Mucosa of stomach (tissue), 1 donor: ENCODE results near the gene ELMO1.

Source experiments
- H3K27me3 ChIP-seq: one replicate; pipeline ENCODE4 v1.7.0; 2013; ENCODE audit warnings: mild to moderate bottlenecking, low read length; ENCODE audit not compliant: control insufficient read depth, insufficient read depth
- H3K36me3 ChIP-seq: one replicate; pipeline ENCODE4 v1.7.0; 2013; ENCODE audit warnings: low read length; ENCODE audit not compliant: control insufficient read depth, insufficient read depth
- H3K4me1 ChIP-seq: one replicate; pipeline ENCODE4 v1.7.0; 2013; ENCODE audit warnings: mild to moderate bottlenecking, low read length; ENCODE audit not compliant: control insufficient read depth, insufficient read depth
- H3K4me3 ChIP-seq: one replicate; pipeline ENCODE4 v1.7.0; 2013; ENCODE audit warnings: low read length
- H3K9ac ChIP-seq: one replicate; pipeline ENCODE4 v1.7.0; 2013; ENCODE audit warnings: mild to moderate bottlenecking, low read length, moderate library complexity
- H3K9me3 ChIP-seq: one replicate; pipeline ENCODE4 v1.7.0; 2013; ENCODE audit warnings: mild to moderate bottlenecking, low read length, moderate library complexity; ENCODE audit not compliant: control insufficient read depth
- donor health status: Pancreatic carcinoma.

ELMO1 gene

GRCh38 chr7:37448636-37449361 is at the start of gene ELMO1:
TSS of gene ELMO1 (minus strand) at chr7:37448864. CDS start at chr7:37342690, 106,174 bp downstream.
- Histone ChIP-seq H3K4me3 (no peak within 1 kb of the TSS), H3K27me3 (peaks cover 32% of the 10 kb centered on the region), H3K9ac (peak within 1 kb of the TSS; percentile 64), H3K9me3 (no peaks in the 10 kb centered on the region), H3K36me3 (no peaks in the 10 kb centered on the region), H3K4me1 (peaks cover 3% of the 10 kb centered on the region)

- H3K4me3 ChIP-seq = no peak overlapping the region
- H3K27me3 ChIP-seq = no peaks in the 10 kb centered on the region
- H3K4me1 ChIP-seq = no peaks in the 10 kb centered on the region
- H3K36me3 ChIP-seq = no peaks in the 10 kb centered on the region
- H3K9me3 ChIP-seq = no peaks in the 10 kb centered on the region
- H3K9ac ChIP-seq = no peak overlapping the region
Observed at GRCh38 chr7:37497576-37497975, 48.9 kb upstream of the ELMO1 start.

GRCh38 chr7:37495574-37496184 is 47.0 kb upstream of the ELMO1 start:
- Histone ChIP-seq H3K4me1 (no peaks in the 10 kb centered on the region), H3K9me3 (no peaks in the 10 kb centered on the region), H3K9ac (no peak overlapping the region), H3K4me3 (no peak overlapping the region), H3K27me3 (no peaks in the 10 kb centered on the region), H3K36me3 (no peaks in the 10 kb centered on the region)

GRCh38 chr7:37494926-37495325 is 46.3 kb upstream of the ELMO1 start:
- H3K27me3 ChIP-seq = no peaks in the 10 kb centered on the region
- H3K9me3 ChIP-seq = no peaks in the 10 kb centered on the region
- no peaks in the 10 kb centered on the region for H3K36me3 ChIP-seq
- no peak overlapping the region for H3K4me3 ChIP-seq
- no peak overlapping the region for H3K9ac ChIP-seq
- H3K4me1 ChIP-seq = no peaks in the 10 kb centered on the region

GRCh38 chr7:37493810-37494209 is 45.1 kb upstream of the ELMO1 start:
- no peaks in the 10 kb centered on the region for H3K36me3 ChIP-seq
- H3K27me3 ChIP-seq = no peaks in the 10 kb centered on the region
- H3K9me3 ChIP-seq = no peaks in the 10 kb centered on the region
- no peak overlapping the region for H3K9ac ChIP-seq
- no peaks in the 10 kb centered on the region for H3K4me1 ChIP-seq
- H3K4me3 ChIP-seq = no peak overlapping the region

- Histone ChIP-seq H3K4me3 (no peak overlapping the region), H3K36me3 (no peaks in the 10 kb centered on the region), H3K4me1 (no peaks in the 10 kb centered on the region), H3K9ac (no peak overlapping the region), H3K9me3 (no peaks in the 10 kb centered on the region), H3K27me3 (no peaks in the 10 kb centered on the region)
Observed at GRCh38 chr7:37493123-37493522, 44.5 kb upstream of the ELMO1 start.

- Histone ChIP-seq H3K36me3 (no peaks in the 10 kb centered on the region), H3K4me1 (no peaks in the 10 kb centered on the region), H3K9ac (no peak overlapping the region), H3K4me3 (no peak overlapping the region), H3K9me3 (no peaks in the 10 kb centered on the region), H3K27me3 (no peaks in the 10 kb centered on the region)
Observed at GRCh38 chr7:37491919-37492694, 43.4 kb upstream of the ELMO1 start.

GRCh38 chr7:37489703-37490102 is 41.0 kb upstream of the ELMO1 start:
- H3K9ac ChIP-seq = no peak overlapping the region
- no peaks in the 10 kb centered on the region for H3K36me3 ChIP-seq
- no peaks in the 10 kb centered on the region for H3K4me1 ChIP-seq
- no peaks in the 10 kb centered on the region for H3K9me3 ChIP-seq
- no peak overlapping the region for H3K4me3 ChIP-seq
- H3K27me3 ChIP-seq = no peaks in the 10 kb centered on the region

GRCh38 chr7:37488163-37488764 is 39.6 kb upstream of the ELMO1 start:
- Histone ChIP-seq H3K4me1 (no peaks in the 10 kb centered on the region), H3K4me3 (no peak overlapping the region), H3K27me3 (no peaks in the 10 kb centered on the region), H3K36me3 (no peaks in the 10 kb centered on the region), H3K9ac (no peak overlapping the region), H3K9me3 (no peaks in the 10 kb centered on the region)

GRCh38 chr7:37484426-37485073 is 35.9 kb upstream of the ELMO1 start:
- H3K36me3 ChIP-seq = no peaks in the 10 kb centered on the region
- H3K9me3 ChIP-seq = no peaks in the 10 kb centered on the region

GRCh38 chr7:37483627-37484026 is 35.0 kb upstream of the ELMO1 start:
- no peaks in the 10 kb centered on the region for H3K36me3 ChIP-seq
- H3K9me3 ChIP-seq = no peaks in the 10 kb centered on the region
- H3K4me1 ChIP-seq = no peaks in the 10 kb centered on the region
- H3K4me3 ChIP-seq = no peak overlapping the region
- no peaks in the 10 kb centered on the region for H3K27me3 ChIP-seq
- H3K9ac ChIP-seq = no peak overlapping the region

More at GRCh38 chr7:37484426-37485073, 35.9 kb upstream of the ELMO1 start:
- Histone ChIP-seq H3K4me1 (no peaks in the 10 kb centered on the region), H3K27me3 (no peaks in the 10 kb centered on the region), H3K9ac (no peak overlapping the region), H3K4me3 (no peak overlapping the region)
